Measurements from ENCODE around the gene COL24A1.

Gene COL24A1

DNA sequence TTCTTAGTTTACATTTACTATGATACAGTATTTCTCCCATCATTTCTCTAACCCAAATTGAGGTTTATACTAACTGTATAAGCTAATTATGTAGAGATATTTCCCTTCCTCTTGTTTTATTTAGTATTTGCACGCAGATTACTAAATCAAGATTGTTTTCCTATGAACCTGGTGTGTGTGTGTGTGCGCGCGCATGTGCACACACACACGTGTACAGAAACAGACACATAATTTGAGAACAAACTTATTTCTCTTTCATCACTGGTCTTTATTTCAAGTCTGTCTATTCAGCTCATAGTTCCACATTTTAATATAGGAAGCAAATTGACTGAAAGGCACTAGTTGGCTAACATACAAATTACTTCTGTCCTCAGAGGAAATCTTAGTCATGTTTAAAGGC, 19.7 kb upstream of the COL24A1 start:
- H3K4me3 ChIP-seq (ENCODE audit: low read depth, low read length) = no peak overlapping the region
- no peak for DNase-seq (ENCODE audit: low read depth)
- TF ChIP-seq CTCF (IDR thresholded peaks at IDR 0.05; ENCODE audit: insufficient read depth, low read depth, low read length, missing control alignments) = no peak

GRCh38 chr1:86175756-86176155, 19.2 kb upstream of the COL24A1 start:
- TF ChIP-seq CTCF (IDR thresholded peaks at IDR 0.05; ENCODE audit: insufficient read depth, low read depth, low read length, missing control alignments) = no peak
- no peak for DNase-seq (ENCODE audit: low read depth)
- no peak overlapping the region for H3K4me3 ChIP-seq (ENCODE audit: low read depth, low read length)

DNA sequence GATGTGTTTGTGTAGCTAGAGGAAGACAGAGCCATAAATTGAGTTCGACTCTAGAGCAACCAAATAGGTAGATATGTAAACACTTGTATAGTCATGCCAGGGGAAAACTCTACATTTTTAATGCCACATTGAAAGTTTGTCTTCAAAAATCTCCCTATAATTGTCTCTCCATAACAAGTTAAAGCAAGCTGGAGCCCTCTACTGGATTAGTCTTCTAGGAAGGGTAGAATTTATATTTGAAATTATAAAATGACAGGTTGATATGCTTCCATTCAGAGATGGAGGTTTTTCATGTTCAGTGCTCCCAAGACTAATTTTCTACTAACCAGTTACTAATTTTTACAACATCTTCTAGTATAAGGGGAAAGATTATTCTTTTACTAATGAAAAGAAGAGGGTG, 13.1 kb upstream of the COL24A1 start:
- no peak for TF ChIP-seq CTCF (IDR thresholded peaks at IDR 0.05; ENCODE audit: insufficient read depth, low read depth, low read length, missing control alignments)
- H3K4me3 ChIP-seq (ENCODE audit: low read depth, low read length) = no peak overlapping the region
- no peak for DNase-seq (ENCODE audit: low read depth)

DNA sequence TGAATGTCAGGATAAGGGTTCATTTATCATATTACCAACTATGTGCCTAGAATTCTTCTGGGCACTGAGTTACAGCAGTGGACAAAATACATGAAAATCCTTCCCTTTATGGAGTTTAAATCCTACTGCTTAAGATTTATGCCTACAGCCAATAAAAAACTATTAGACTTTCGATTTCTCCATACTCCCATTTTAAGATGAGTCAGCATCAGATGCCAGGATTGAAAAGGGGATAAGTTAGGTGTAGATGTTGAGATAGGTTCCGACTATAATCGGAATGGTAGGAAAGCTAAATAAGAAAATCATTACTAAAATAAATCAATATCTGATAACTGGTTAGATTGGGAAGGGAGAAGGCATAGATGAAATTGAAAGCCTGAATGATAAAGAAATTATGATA, 3.2 kb upstream of the COL24A1 start:
- DNase-seq (ENCODE audit: low read depth) = no peak
- no peak overlapping the region for H3K4me3 ChIP-seq (ENCODE audit: low read depth, low read length)
- no peak for TF ChIP-seq CTCF (IDR thresholded peaks at IDR 0.05; ENCODE audit: insufficient read depth, low read depth, low read length, missing control alignments)

GRCh38 chr1:86155807-86156565, 586 bp downstream of the COL24A1 start:
- peak; percentile 19 for DNase-seq (ENCODE audit: low read depth)
- H3K4me3 ChIP-seq (ENCODE audit: low read depth, low read length) = peak overlapping the region; percentile 38
- no peak for TF ChIP-seq CTCF (IDR thresholded peaks at IDR 0.05; ENCODE audit: insufficient read depth, low read depth, low read length, missing control alignments)

GRCh38 chr1:86155051-86155806, 1.3 kb downstream of the COL24A1 start:
- DNase-seq (ENCODE audit: low read depth) = peak; percentile 31
- TF ChIP-seq CTCF (IDR thresholded peaks at IDR 0.05; ENCODE audit: insufficient read depth, low read depth, low read length, missing control alignments) = no peak

More at GRCh38 chr1:86155051-86155806, 1.3 kb downstream of the COL24A1 start:
- peak overlapping the region; percentile 38 for H3K4me3 ChIP-seq (ENCODE audit: low read depth, low read length)
